AG10803 (cell line): ENCODE measurements around the gene SMOC2.

Experiments used
- DNase-seq: peaks from one replicate; pipeline ENCODE4 v3.0.0; 2010; ENCODE audit warnings: low read depth
- H3K4me3 ChIP-seq: 2 replicates; pipeline ENCODE4 v1.5.1; 2011; ENCODE audit warnings: mild to moderate bottlenecking, low read length, control low read depth
- TF ChIP-seq, protein P1 (sequence below): conservative IDR thresholded peaks from 2 replicates; pipeline ENCODE4 v1.5.1; 2011; ENCODE audit warnings: mild to moderate bottlenecking, low read length, control low read depth, inconsistent platforms

Gene SMOC2

DNA sequence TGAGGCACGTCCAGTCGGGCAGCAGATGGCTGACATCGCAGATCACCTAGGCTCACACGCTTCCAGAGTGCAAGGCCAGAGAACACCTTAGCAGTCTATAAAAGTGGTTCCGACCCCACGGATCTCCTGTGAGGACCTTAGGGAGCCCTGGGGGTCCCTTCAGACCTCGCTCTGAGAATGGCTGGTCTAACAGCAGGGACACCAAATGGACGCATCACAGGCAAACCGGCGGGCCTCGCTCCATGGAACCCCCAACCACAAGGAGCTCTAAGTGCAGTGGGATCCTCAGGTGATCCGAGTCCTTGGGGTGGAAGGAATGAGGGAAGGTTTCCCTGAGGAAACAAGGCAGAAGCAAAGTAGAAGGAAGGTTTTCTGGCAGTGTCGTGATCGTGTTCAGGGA is 135.4 kb downstream of the SMOC2 start:
- H3K4me3 ChIP-seq = no peak overlapping the region
- DNase-seq = no peak
- TF ChIP-seq, protein P1, sequence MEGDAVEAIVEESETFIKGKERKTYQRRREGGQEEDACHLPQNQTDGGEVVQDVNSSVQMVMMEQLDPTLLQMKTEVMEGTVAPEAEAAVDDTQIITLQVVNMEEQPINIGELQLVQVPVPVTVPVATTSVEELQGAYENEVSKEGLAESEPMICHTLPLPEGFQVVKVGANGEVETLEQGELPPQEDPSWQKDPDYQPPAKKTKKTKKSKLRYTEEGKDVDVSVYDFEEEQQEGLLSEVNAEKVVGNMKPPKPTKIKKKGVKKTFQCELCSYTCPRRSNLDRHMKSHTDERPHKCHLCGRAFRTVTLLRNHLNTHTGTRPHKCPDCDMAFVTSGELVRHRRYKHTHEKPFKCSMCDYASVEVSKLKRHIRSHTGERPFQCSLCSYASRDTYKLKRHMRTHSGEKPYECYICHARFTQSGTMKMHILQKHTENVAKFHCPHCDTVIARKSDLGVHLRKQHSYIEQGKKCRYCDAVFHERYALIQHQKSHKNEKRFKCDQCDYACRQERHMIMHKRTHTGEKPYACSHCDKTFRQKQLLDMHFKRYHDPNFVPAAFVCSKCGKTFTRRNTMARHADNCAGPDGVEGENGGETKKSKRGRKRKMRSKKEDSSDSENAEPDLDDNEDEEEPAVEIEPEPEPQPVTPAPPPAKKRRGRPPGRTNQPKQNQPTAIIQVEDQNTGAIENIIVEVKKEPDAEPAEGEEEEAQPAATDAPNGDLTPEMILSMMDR = no peak

GRCh38 chr6:168577496-168577895 is 136.5 kb downstream of the SMOC2 start:
- no peak for DNase-seq
- TF ChIP-seq, protein P1 = no peak
- H3K4me3 ChIP-seq = no peak overlapping the region

DNA sequence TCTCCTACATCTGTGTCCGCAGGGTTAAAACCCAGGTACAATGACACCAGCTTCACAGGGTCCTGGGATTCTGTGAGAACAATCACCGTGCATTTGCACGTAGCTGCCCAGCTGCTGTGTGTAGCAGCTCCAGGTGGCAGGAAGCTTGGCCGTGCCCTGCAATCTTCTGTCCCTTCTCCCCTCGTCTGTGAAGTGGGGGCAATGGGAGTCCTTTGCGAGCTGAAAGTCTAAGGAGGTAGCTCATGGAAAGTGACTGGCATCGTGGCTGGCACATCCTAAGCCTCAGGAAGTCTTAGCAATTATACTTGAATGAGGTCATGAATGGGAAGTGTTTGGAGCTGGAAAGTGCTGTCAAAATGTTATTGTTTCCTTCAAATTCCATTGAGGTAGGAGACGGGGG is 137.1 kb downstream of the SMOC2 start:
- DNase-seq = no peak

DNA sequence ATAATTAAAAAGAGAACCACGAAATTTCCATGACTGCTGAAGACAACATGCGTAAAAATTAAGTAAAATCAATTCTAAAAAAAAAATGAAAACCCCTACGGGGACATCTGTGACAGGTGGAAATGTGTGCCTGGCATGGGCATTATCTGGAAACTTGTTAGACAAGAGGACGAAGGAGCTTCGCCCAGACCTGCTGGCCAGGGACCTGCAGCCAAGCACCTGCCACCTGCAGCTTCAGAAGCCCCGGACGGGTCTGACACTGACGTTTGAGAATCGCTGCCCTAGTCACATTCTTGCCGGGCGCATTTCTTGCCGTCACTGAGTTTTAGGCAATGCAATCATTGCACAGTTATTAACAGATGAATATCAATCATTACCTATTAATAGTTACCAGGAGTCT is 140.3 kb downstream of the SMOC2 start:
- TF ChIP-seq, protein P1 = no peak
- DNase-seq = no peak
- H3K4me3 ChIP-seq = no peak overlapping the region

More for the DNA sequence above, 137.1 kb downstream of the SMOC2 start:
- TF ChIP-seq, protein P1 = no peak
- no peak overlapping the region for H3K4me3 ChIP-seq

DNA sequence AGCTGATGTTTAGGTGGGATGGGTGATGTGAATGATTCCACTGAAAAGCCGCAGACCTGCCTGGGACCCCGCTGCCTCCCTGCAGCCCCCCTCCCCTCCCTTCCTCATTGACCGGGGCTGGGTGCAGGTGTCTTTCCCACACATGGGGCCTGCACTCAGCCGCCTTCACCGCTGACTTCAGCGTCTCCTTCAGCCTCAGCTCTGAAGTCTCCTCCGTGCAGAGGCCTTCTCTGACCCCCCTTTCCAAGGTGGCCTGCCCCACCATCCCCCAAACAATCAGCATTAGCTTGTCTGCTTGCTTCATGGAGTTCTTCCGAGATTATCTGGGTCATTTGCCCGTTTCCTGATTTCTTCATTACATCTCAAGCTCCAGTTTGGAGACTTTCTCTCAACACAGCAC is 140.7 kb downstream of the SMOC2 start:
- no peak overlapping the region for H3K4me3 ChIP-seq
- TF ChIP-seq, protein P1 = no peak
- no peak for DNase-seq

DNA sequence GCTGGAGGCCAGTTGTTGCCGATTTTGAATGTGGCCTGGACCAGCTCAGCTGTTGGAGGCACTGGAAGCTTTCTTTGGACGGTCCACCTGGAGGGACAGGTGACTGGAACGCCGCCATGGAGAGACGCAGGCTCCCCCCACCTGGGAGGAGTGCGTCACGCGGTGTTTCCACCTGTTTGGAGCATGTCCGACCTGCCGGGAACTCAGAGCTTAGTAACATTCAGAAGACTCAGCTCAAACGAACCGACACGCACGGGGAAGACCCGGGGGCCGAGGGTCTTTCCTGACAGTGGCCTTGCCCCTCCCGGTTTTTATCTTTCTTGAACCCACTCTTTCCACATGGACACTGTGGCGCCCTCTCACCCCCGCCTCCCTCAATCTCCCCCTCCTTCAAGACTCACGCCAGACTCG is 141.6 kb downstream of the SMOC2 start:
- TF ChIP-seq, protein P1 = no peak
- DNase-seq = no peak
- H3K4me3 ChIP-seq = no peak overlapping the region

- no peak overlapping the region for H3K4me3 ChIP-seq
- no peak for DNase-seq
- TF ChIP-seq, protein P1 = no peak
Measured at GRCh38 chr6:168583126-168583525, 142.1 kb downstream of the SMOC2 start.
